ENCODE data around the gene MIB1.

MIB1 gene

DNA sequence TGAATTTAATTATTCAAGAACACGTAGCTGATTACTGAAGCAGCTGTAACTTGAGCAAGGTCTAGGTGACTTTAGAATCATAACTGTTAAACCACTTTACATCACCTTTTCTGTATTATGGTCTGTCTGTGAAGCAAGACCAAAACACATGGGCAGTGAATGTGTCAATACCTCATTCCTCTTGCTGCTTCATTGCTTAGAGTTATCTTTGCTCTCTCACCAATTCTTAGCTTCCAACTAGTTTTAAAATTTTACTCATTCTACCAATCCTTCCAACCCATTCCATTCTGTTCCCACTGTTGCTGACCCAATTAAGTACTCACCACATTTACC lies 80.2 kb downstream of the MIB1 start:
- DNase-seq = no peak

DNA sequence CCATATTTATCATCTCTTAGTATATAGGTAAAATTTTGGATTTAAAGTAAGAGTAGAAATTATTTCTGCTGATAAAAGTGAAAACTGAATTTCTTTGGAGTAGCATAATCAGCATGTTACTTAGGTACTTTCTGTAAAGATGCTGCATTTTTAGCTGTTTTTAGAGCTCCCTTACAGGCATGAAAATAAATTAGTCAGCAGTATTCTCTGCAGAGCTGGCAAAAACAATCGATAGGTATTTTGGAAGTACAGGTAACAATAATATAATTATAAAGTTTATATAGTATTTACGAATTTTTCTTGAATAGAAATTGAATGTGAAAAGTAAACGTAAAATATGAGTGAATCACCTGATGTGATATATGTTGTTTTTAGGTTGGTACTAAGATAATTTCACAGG lies 83.3 kb downstream of the MIB1 start:
- no peak for DNase-seq

DNA sequence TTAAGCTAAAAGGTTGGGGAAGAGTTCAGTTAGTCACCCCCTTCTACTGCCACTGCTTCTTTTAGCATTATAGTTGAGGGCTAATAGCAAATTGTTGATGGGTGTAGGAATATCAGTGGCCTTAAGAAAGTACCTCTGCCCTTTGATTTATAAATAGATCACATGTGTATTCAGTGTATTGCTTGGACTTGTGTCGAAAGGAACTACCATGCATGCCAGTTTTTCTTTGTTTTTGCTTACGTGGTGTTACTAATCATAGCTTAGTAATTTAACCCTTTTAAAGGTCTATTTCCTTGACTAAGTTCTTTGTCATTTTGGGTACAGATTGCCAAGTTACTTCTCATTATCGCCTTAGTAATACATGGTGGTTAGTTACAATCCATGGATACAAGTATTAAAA lies 85.6 kb downstream of the MIB1 start:
- DNase-seq = no peak

DNA sequence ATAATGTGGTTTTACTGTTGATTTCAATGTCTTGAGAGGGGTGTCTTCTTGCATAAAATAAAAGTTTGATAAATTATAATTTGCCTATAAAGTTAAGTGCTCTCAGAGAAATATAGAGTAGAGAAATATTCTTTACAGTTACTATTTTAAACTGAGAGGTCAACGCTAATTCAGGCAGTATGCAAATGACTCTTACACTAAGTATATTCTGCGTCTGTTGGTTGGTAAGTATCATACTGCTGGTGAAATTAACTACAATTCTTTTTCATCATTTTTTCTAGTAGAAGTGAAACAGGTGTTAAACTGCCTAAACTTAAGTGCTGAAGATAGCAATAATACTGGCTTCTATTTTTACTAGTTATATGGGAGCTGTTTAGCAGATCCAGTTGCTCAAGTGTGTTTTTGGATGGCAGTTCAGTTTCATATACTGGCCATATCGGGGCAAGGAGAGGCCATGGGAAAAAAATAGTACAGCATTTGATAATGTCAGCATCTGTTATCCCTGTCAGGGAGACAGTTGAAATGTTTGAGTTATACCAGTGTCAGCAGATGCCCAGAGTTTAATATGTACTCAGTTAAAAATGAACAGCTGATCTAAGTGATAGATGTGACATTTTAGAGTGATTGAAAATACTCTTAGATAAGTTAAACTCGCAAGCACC lies 86.2 kb downstream of the MIB1 start:
- no peak for DNase-seq

DNA sequence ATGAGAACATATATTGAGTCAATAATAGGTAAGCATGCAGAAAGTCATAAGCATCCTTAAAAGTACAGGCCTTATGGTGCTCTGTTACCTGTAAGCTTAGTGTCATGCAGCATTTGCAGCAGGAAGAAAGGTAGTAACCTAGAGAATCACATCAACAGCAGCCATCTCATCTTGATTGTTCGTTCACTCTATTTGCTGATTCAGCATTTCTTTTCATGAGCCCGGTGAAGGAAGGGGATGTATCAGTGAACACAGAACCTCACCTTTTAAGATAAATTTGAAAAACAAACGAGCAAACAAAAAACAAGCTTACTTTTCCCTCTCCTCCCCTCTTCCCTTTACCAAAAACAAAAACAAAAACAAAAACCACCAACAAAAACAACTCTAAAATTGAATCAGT lies 89.9 kb downstream of the MIB1 start:
- DNase-seq = no peak

DNA sequence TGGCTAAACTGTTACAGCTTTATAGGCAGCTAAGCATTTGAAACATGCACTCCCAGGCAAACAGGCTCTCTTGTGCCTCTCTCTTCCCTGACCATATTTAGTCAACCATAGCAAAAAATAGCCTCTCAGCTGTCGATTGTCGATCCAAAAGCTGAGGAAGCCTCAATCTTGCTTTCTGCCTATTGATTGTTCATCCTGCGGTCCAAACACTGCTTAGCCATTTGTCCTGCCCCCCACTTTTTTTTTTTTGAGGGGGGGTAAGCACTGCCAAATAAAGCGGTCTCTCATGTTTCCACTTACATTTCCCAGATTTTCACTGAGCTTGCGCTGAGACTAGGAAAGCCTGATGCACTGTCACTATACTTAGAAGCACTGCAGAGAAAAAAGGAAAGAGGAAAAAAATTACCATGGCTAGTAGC lies 90.8 kb downstream of the MIB1 start:
- no peak for DNase-seq

DNA sequence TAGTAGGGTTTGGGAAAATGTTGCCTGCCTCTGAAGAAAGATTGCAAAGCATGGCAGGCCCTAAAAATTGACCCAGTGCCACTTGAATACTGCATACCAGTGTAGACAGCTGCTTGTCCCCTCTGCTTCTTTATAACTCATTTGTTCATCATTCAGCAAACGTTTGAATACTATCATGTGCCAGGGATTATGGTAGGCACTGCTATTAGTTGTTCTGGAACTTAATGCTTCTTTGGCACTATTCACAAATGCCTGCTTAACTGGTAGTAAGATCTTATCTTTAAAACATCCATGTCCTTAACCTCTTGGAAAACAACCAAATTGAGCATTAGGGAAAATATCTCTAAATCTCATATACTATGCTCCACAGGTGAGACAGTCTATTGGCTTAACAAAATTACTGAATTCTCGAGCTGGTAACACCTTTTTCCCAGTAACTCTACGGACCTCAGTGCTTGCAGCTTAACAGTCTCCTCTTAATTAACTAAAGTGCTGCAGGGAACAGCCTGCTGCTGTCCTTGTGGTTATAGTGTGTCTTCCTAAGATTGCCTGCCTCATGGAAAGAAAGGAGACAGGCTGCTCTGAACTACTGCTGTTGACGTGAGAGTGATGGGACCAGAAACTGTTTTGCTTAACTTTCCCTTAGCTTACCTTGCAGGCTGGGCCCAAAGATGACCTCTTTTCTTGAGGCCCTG lies 93.2 kb downstream of the MIB1 start:
- DNase-seq = no peak

DNA sequence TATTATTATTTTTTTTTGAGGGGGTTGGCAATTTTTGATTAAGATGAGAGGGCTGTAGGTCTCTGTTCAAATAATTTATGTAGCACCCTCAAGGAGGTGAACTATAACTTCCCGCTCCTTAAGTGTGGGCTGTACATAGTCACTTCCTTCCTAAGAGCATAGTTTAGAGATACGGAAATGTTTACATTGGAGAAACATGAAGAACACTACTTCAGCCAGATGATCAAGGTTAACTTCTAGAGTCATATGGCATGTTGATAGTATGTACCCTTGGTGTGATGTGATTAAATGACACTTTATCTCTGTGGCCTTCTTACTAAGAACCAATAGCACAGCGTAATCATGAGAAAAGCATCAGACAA lies 93.7 kb downstream of the MIB1 start:
- no peak for DNase-seq

DNA sequence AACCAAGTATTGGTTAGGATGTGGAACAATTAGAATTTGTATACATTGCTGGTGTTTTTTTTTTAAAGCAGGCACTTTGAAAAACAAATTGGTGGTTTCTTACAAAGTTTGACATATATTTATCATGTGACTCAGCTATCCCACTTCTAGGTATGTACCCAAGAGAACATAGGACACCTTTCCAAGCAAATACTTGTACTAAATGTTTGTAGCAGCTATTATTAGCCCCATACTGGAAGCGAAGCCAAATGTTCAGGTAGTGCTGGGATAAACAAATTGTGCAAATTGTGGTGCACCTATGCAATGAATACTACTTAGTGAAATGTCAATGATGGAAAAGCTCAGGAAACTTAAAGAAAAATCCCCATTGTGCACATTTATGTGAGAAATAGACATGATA lies 101.0 kb downstream of the MIB1 start:
- no peak for DNase-seq

DNA sequence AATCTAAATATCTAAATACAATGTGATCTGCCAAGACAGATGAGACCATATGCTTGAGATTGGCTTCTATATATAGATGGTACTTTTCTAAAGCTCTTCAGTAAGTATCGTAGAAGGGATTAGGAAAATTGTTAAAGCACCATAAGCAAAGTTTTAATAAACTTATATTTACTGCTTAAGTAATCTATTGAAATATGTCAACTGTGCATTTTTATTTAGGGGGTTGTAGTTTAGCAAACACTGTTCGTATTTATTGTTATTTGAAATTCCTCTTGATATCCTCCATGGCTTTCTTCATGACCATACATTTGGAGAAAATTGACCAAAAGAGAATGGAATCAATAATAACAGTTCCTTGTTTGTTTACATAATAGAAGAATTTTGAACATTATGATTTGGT lies 102.7 kb downstream of the MIB1 start:
- no peak for DNase-seq

DNA sequence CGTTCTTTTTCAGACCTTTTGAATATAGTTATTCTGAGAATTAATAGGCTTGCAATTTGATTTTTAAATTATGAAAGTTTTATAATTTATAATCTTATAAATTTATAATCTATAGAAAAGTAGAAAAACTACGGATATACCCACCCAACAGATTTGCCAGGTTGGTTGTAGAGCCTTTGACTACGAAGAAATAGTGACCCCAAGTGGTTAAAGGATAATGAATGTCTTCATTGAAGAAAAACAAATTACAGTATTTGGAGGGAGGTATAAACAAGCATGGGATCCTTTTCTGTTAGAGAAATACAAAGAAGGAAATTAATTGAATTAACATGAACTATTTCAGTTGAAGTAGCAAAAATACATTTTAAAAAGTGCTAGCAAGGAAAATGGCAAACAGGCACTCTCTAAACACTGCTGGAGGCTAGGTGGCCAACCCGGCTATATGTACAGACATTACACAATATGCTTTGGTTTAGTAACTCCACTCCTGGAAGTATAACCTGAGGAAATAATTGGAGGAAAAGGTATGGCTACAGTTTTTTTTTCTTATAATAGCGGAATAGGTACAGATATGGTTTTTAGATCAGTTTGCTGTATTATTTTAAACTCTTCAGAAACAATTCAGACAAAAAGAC lies 110.9 kb downstream of the MIB1 start:
- DNase-seq = peak in 1 of 2 experiments; percentile 7

DNA sequence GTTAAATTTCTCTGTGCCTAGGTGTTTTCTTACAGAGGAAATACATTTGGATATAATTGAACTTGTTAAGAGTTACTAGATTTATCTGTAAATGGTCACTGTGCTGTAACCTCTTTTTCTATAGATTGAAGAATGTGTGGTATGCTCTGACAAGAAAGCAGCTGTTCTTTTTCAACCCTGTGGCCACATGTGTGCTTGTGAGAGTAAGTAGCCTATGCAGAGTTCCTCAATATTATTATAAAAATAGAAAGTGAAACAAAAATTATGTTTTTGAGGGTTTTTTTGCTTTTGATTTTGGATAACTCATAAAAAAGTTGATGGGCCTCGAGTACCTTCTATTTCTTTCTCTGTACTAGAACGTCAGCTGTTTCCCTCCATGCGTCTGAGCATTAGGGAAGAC lies 112.4 kb downstream of the MIB1 start:
- no peak for DNase-seq

DNA sequence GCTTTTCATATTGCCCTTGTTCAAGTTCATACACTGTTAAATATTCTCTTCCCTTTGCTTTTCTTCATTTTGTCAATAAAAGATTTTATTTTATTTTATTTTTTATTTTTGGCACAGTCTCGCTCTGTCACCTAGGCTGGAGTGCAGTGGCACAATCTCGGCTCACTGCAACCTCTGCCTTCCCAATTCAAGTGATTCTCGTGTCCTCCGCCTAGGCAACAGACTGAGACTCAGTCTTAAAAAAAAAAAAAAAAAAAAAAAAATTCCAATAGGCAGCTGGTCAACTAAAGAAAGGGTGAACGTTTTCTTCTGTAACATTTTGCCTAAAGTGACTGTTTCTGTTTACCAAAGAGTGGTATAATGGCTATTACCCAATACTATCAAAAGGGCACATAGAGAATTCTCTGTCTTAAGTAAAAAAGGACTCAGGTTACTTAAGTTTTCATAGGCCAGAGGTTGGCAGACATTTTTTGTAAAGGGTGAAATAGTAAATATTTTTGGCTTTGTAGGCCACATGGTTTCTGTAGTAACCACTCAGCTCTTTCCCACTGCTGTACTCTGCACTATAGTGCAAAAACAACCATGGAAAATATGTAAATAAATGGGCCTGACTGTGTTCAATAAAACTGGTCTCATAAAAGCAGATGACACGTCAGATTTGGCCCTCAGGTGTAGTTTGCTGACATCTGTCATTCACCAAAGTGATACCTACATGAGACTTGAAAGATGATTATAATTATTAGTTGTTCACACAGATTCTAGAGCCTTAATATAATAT lies 113.4 kb downstream of the MIB1 start:
- DNase-seq = no peak

DNA sequence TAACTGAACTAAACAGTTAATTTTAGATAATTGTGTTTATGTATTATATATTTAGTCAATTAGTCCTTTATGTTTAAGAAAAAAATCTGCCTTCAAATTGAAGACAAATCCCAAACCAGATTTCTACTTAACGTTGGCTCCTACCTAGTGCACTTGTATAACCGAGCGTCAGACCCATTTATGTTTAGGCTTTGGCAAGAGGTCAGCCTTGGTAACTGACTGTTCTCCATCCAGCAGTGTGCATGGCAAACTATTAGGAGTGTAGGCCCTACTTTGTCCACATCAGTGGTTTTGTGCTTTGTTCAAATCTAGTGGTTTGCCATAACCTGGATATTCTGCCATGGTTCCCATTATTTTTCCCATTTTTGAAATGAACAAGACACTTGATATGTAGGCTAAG lies 114.8 kb downstream of the MIB1 start:
- no peak for DNase-seq

DNA sequence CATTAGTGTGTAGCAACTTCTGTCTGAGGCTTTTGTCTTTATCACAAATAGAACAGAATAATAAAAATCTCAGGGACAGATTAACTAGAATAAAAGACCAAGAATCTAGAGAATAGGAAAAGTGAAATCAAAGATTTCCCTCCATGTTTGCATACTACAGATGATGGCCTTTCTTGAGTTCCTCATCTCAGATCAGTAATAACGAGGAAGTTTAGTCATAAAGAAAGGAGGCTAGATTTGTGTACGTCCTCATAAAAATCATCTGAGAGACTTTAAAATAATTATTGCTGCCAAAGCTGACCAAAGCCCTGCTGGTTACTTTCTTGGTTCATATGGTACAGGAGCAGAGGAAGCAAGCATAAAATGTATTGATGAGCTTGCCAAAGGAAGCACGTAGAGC lies 117.3 kb downstream of the MIB1 start:
- DNase-seq = no peak

DNA sequence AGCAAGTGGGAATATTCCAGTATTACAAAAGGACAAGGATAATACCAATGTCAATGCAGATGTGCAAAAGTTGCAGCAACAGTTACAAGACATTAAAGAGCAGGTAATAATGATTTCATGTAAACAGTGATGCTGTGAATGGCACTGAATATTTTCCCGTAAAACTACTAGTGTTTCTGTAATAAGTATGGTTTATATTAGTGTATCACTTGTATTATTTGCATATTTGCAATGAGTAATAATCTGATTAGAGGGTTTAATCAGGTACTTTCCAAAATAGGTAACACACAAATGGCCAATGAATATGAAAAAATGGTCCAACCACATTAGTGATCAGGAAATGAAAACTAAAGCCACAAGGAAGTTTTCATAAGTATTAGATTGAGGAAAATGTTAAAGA lies 118.0 kb downstream of the MIB1 start:
- DNase-seq = no peak

DNA sequence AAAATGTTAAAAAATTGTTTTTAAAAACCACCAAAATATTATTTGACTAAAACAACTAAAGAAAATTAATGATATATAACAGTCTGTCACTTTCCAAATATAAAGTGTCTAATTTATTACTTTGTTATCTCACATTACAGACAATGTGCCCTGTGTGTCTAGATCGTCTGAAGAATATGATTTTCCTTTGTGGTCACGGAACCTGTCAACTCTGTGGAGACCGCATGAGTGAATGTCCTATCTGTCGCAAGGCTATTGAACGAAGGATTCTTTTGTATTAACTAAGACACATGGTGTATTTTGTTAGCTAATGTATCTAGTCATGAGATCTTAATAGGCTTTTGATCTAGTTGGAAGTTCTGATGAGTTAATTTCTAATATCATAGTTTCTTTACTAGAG lies 123.8 kb downstream of the MIB1 start:
- DNase-seq = no peak

DNA sequence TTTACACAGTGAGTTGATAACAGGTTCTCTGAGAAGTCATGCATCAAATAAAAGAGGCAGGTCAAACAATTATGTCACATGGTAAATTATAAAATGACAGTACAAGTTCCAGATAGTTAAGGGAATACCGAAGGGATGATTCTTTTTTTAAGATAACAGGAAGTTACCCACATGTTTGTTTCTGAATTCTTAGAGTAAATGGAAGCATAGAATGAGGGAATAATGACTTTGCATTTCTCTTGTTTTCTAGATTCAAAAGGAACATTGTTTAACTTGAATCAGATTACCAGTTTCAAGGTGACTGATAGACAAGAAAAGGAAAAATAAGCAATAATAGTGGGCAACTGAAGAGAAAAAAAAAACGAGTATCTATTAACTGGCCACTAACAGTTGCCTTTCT lies 124.5 kb downstream of the MIB1 start:
- no peak for DNase-seq

DNA sequence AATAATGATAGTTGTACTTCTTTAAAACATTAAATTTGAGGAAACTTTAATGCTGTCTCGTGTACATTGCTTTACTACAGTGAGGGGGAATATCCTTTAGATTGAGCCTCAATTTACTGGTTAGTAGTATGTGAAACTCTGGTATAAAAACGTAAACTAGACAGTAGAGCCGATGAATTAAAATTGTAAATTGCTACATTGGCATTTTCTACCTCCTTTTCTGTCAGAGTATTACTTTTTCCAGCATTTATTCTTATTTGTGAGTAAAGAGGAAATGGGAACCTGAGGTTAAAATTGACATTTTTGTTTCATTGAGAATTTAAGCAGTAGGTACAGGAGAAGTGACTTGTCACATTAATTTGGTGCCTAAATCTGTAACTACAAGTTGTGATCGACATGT lies 128.2 kb downstream of the MIB1 start:
- no peak for DNase-seq

DNA sequence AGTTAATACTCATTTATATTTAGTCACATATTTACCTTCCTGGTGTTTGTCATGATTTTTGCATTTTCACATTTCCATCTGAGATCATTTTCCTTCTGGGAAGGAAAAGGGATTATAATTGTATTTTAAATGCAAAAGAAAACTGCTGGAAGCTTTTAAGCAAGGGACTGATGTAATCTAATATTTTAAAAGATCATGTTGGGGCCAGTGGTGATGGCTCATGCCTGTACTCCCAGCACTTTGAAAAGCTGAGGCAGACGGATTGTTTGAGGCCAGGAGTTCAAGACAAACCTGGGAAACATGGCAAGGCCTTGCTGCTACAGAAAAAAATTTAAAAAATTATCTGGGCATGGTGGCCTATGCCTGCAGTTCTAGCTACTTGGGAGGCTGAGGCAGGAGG lies 149.0 kb downstream of the MIB1 start:
- DNase-seq = no peak

DNA sequence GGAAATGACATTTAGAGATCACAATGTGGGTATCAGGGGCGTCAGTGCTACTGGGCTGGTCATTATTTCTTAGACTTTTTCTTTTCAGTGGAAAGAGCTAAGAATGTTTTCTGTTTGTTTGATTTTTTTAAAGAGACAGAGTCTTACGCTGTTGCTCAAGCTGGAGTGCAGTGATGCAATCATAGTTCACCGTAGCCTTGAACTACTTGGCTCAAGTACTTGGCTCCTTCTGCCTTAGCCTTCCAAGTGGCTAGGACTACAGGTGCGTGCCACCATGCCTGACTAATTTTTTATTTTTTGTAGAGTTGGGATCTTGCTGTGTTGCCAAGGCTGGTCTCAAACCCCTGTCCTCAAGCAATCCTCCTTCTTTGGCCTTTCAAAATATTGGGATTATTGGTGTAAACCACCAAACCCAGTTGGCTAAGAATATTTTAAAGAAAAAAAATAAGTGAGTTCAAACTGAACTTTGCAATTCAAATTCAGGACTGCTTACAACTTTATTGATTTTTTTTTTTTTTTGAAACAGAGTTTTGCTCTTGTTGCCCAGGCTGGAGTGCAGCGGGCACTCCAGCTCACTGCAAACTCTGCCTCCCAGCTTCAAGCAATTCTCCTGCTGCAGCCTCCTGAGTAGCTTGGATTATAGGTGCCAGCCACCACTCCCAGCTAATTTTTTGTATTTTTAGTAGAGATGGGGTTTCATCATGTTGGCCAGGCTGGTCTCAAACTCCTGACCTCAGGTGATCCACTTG lies 154.2 kb downstream of the MIB1 start:
- no peak for DNase-seq

DNA sequence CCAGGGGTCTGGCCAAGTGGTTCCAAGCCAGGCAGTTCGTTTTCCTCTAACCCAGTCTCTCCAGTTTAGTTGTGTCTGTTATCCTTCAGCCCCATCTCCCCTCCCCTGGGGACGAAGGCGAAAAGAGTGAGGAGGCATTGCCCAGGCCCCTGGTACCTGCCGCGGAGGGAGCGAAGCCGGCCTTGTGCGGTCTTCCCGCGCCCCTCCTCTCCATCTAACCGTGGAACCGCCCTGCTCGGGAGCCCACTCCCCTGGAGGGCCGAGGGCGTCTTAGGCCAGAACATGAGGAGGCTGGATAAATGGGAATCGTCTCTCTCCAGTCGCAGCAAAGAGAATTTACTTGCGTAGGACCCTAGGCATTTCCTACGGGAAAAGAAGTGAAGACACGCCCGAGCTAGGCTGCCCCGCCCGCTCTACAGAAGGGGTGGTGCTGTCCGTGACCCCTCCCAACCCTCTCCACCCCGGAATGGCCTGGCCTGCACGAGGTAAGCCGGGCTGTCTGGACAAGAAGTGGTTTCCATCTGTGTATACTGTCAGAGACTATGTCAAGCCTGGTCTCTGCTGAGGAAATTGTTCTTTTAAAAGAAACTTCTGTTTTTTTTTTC lies 156.2 kb downstream of the MIB1 start:
- no peak for DNase-seq

DNA sequence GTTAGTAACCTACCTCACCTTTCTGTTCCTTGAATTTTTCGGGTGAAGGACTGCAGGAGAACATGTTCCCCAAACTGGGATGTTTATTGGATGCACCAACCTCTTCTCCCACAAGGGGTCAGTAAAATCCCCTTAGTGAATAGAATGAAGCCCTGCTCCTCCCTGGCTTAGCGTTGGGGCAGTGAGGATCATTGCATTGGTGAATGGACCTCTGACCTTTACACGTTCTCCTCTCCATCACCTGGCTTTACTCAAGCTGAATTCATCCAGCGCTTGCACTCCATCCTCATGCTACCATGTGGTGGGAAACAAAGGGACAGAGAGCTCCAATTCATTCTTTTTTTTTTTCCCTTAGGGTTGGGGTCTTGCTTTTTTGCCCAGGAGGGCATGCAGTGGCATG lies 157.2 kb downstream of the MIB1 start:
- DNase-seq = peak in 1 of 2 experiments; percentile 3
